HG02763 (cell line): ENCODE data around the gene LYRM7.

Source experiments
- ATAC-seq: cut with Tn5 transposase; IDR thresholded peaks from one replicate; pipeline ENCODE4 v1.9.1; 2021; ENCODE audit warnings: mild to moderate bottlenecking, moderate library complexity; ENCODE audit not compliant: unreplicated experiment

Gene LYRM7

GRCh38 chr5:131254741-131255140 lies 84.0 kb downstream of the LYRM7 start:
- ATAC-seq, result no peak
